Measurements from ENCODE around the gene PCDHGB6. TPM values are rescaled to one million over a fixed set of nuclear protein-coding genes. Genes with fewer than 3 reads are reported as not detected.
"Not testable (repeated sequence)": the region's sequence is repeated elsewhere in the genome, so short reads cannot be mapped to it uniquely, and the experiment has no call there.

PCDHGB6 gene
- total RNA-seq (2014; rRNA removed; shearing (Covaris generic)) = 1.3 and 2.5 TPM in 2 replicates

GRCh38 chr5:141407790-141408505 lies at the start of gene PCDHGB6:
Gene PCDHGB6, plus strand, starts transcription at chr5:141408021. Its CDS starts 182 bp downstream, at chr5:141408203.
- DNase-seq (ENCODE audit: low read depth) = peak; percentile 67

- peak; percentile 36 for DNase-seq (ENCODE audit: low read depth)
Observed at GRCh38 chr5:141359790-141360426, 47.9 kb upstream of the PCDHGB6 start, which contains the start of gene PCDHGB2. Gene PCDHGB2, plus strand, starts transcription at chr5:141359994. Its CDS starts 142 bp downstream, at chr5:141360136.

- DNase-seq (ENCODE audit: low read depth) = no peak
Observed at GRCh38 chr5:141360685-141361084, 47.1 kb upstream of the PCDHGB6 start.

GRCh38 chr5:141362719-141363118 lies 45.1 kb upstream of the PCDHGB6 start:
- DNase-seq (ENCODE audit: low read depth) = no peak

- DNase-seq (ENCODE audit: low read depth) = no peak
Observed at GRCh38 chr5:141363952-141364660, 43.7 kb upstream of the PCDHGB6 start, which contains the start of gene PCDHGA5. Gene PCDHGA5, plus strand, starts transcription at chr5:141364162. Its CDS starts 169 bp downstream, at chr5:141364331.

GRCh38 chr5:141366016-141366896 lies 41.6 kb upstream of the PCDHGB6 start:
- DNase-seq (ENCODE audit: low read depth) = no peak

GRCh38 chr5:141369994-141370848 lies 37.6 kb upstream of the PCDHGB6 start, which contains the start of gene PCDHGB3:
Gene PCDHGB3, plus strand, starts transcription at chr5:141370242. Its CDS starts 153 bp downstream, at chr5:141370395.
- peak; percentile 50 for DNase-seq (ENCODE audit: low read depth)

- no peak for DNase-seq (ENCODE audit: low read depth)
Observed at GRCh38 chr5:141371572-141372475, 36.0 kb upstream of the PCDHGB6 start.

GRCh38 chr5:141373673-141374317 lies 34.0 kb upstream of the PCDHGB6 start, which contains the start of gene PCDHGA6:
Gene PCDHGA6, plus strand, starts transcription at chr5:141373891. Its CDS starts 193 bp downstream, at chr5:141374084.
- no peak for DNase-seq (ENCODE audit: low read depth)

- DNase-seq (ENCODE audit: low read depth) = no peak
Observed at GRCh38 chr5:141374627-141375026, 33.2 kb upstream of the PCDHGB6 start.

- DNase-seq (ENCODE audit: low read depth) = not testable (repeated sequence)
Observed at GRCh38 chr5:141375444-141376155, 32.2 kb upstream of the PCDHGB6 start.

- DNase-seq (ENCODE audit: low read depth) = no peak
Observed at GRCh38 chr5:141382469-141383294, 25.1 kb upstream of the PCDHGB6 start, which contains the start of gene PCDHGA7. Gene PCDHGA7, plus strand, starts transcription at chr5:141382742. Its CDS starts 158 bp downstream, at chr5:141382900.

- DNase-seq (ENCODE audit: low read depth) = no peak
Observed at GRCh38 chr5:141383345-141383744, 24.5 kb upstream of the PCDHGB6 start.

- DNase-seq (ENCODE audit: low read depth) = no peak
Observed at GRCh38 chr5:141384471-141385267, 23.2 kb upstream of the PCDHGB6 start.

- DNase-seq (ENCODE audit: low read depth) = not testable (repeated sequence)
Observed at GRCh38 chr5:141387557-141388311, 20.1 kb upstream of the PCDHGB6 start, which contains the start of gene PCDHGB4. Gene PCDHGB4, plus strand, starts transcription at chr5:141387698. Its CDS starts 187 bp downstream, at chr5:141387885.
